Stomach (tissue), 9 donors: ENCODE data around the gene FCHSD2. TPM values are rescaled to one million over a fixed set of nuclear protein-coding genes. Genes with fewer than 3 reads are reported as not detected.
"Not testable (repeated sequence)": the region's sequence is repeated elsewhere in the genome, so short reads cannot be mapped to it uniquely, and the experiment has no call there.

ENCODE experiments used
- DNase-seq, 2 donors: peaks; one replicate each; pipeline versions ENCODE4 v3.0.0 to v3.0.0-alpha.2; 2013 to 2019
- H3K27ac ChIP-seq, 5 donors: fragments of 200-600 bp in 4 of 5; sonication (generic) in 4 of 5; one replicate each; pipeline ENCODE4 v1.5.1; 2013 to 2019; ENCODE audit warnings: mild to moderate bottlenecking in 1 of 5, moderate library complexity in 1 of 5
- H3K27me3 ChIP-seq, 3 donors: fragments of 200-600 bp; sonication (generic); one replicate each; pipeline ENCODE4 v1.5.1; 2017 to 2019; ENCODE audit warnings: mixed run types in 1 of 3
- H3K36me3 ChIP-seq, 4 donors: fragments of 200-600 bp; sonication (generic); 1 replicate in 3 of 4; 2 replicates in 1 of 4; pipeline ENCODE4 v1.5.1; 2016 to 2019
- H3K4me1 ChIP-seq, 4 donors: fragments of 200-600 bp; sonication (generic); one replicate each; pipeline ENCODE4 v1.5.1; 2016 to 2019
- H3K4me3 ChIP-seq, 4 donors: fragments of 200-600 bp; sonication (generic) in 3 of 4; one replicate each; pipeline ENCODE4 v1.5.1; 2016 to 2019; ENCODE audit warnings: mild to moderate bottlenecking in 1 of 4
- H3K9me3 ChIP-seq, 4 donors: fragments of 200-600 bp; sonication (generic); one replicate each; pipeline ENCODE4 v1.5.1; 2016 to 2019
- CTCF ChIP-seq, 7 experiments: fragments of 450-650 bp in 4 of 7; fragments of 200-600 bp in 3 of 7; sonication (generic) in 3 of 7; IDR thresholded peaks; one replicate each; pipeline ENCODE4 v1.5.1; 2016 to 2019; ENCODE audit warnings: antibody characterized with exemption in 7 of 7, control low read depth in 2 of 7, mild to moderate bottlenecking in 1 of 7
- EP300 ChIP-seq: sonication (generic); formaldehyde crosslinking; IDR thresholded peaks from one replicate; pipeline ENCODE4 v1.6.1; 2017; ENCODE audit warnings: antibody characterized with exemption
- POLR2A ChIP-seq, 4 donors: fragments of 450-650 bp; IDR thresholded peaks; one replicate each; pipeline ENCODE4 v1.6.1; 2016; ENCODE audit warnings: antibody characterized with exemption in 4 of 4, control low read depth in 2 of 4, mild to moderate bottlenecking in 1 of 4, moderate library complexity in 1 of 4
- POLR2AphosphoS5 ChIP-seq, 3 donors: sonication (generic); formaldehyde crosslinking; IDR thresholded peaks; one replicate each; pipeline ENCODE4 v1.6.1; 2016; ENCODE audit warnings: antibody characterized with exemption in 3 of 3
- WGBS, 5 donors: extraction: QIAGEN DNeasy Blood & Tissue Kit in 3 of 5; methylation state at CpG; one replicate each; pipeline versions ENCODE4 v1.1.5 to v1.1.7; 2013 to 2018; 5-methylcytosine and 5-hydroxymethylcytosine counted together
- intact Hi-C: fragments of 100-400 bp; cut with DNase I; formaldehyde crosslinking; loops from one replicate; pipeline ENCODE4 v1.15.1; 2023; ENCODE audit warnings: low total_unique reads
- polyA plus RNA-seq, 3 donors: library from polyadenylated mRNA; stranded (reverse); fragments of 200-250 nt; gene quantifications; one replicate each; pipeline ENCODE4 v1.2.3, GENCODE V29; 2013
- total RNA-seq, 5 donors: library from RNA; depleted of rRNA; stranded (reverse); fragments of >200 nt; gene quantifications; one replicate each; pipeline versions ENCODE4 v1.1.0 to v1.2.3, GENCODE V29; 2014 to 2016
- donor health status: healthy with polysubstance abuse.
- donor health status: Bipolar disorder and iron deficiency.
- donor health status: healthy.

FCHSD2 gene
- total and polyA plus RNA-seq, 8 donors, result 5.7 to 64.3 (median 15.9) TPM

- no peaks in the 10 kb centered on the region for H3K27me3 ChIP-seq
- TF ChIP-seq POLR2AphosphoS5 (IDR thresholded peaks at IDR 0.05) (no peak), CTCF (IDR thresholded peaks at IDR 0.05) (no peak), POLR2A (IDR thresholded peaks at IDR 0.05) (no peak), EP300 (no peak)
- intact Hi-C loops, result no loop called here
- no peaks in the 10 kb centered on the region for H3K9me3 ChIP-seq
- H3K4me1 ChIP-seq, result peaks cover 10 to 51% (median 35%) of the 10 kb centered on the region in 4 donors
- WGBS, 5 donors, result 66 to 89% (median 83%) methylated on average over 5 of the region's 5 CpGs
- DNase-seq, result no peak
- H3K36me3 ChIP-seq, result peaks cover 2 to 34% (median 18%) of the 10 kb centered on the region in 4 donors
- no peak overlapping the region for H3K4me3 ChIP-seq
- no peak overlapping the region for H3K27ac ChIP-seq
Measured at GRCh38 chr11:73137262-73137943, 4.7 kb downstream of the FCHSD2 start.

- WGBS, 5 donors, result 91 to 96% (median 94%) methylated on average over 8 of the region's 8 CpGs
- intact Hi-C loops, H3K27ac ChIP-seq, DNase-seq, H3K9me3 ChIP-seq, H3K4me3 ChIP-seq, H3K27me3 ChIP-seq: not testable (repeated sequence)
- peaks cover 2 to 37% (median 24%) of the 10 kb centered on the region in 4 donors for H3K36me3 ChIP-seq
- H3K4me1 ChIP-seq, result peaks cover 10 to 51% (median 34%) of the 10 kb centered on the region in 4 donors
Measured at GRCh38 chr11:73136722-73137121, 5.4 kb downstream of the FCHSD2 start.

DNA sequence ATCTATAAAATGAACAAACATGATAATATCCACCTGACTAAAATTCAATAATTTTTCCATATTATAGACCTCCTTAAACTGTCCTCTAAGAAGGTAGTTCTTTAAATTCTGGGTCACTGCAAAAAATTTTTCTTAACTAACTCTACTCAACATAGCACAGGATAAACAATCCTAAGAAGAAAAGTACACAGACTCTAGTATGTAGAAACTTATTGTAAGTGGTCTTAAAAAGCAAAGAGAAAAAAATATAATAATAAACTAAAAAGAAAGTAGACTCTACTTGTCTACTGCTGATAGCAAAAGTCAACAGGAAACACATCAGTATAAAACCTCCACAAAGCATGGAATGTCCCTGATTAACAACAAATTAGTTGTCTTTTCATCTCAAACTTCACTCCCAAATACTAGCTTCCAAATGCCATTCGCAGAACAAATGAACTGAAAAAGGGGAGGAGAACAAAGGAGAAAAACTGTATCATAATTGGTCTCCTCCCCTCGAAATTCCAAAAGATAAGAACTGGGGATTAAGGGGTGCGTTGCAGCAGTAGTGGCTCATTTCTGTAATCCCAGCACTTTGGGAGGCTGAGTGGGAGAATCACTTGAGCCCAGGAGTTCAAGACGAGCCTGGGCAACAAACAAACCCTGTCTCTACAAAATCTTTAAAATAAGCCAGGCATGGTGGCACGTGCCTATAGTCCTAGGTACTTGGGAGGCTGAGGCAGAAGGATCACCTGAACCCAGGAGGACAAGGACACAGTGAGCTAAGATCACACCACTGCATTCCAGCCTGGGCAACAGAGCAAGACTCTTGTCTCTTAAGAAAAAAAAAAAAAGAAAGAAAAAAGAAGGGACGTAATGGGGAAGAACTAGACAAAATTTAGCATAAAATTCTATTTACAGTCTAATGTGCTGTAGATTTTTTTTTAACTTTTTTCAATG is 6.5 kb downstream of the FCHSD2 start:
- TF ChIP-seq POLR2AphosphoS5 (IDR thresholded peaks at IDR 0.05), result no peak
- no peak for TF ChIP-seq CTCF (IDR thresholded peaks at IDR 0.05)
- TF ChIP-seq POLR2A (IDR thresholded peaks at IDR 0.05), result no peak
- TF ChIP-seq EP300, result no peak
- Histone ChIP-seq H3K36me3 (peaks cover 2 to 37% (median 31%) of the 10 kb centered on the region in 4 donors), H3K4me1 (peaks cover 10 to 51% (median 28%) of the 10 kb centered on the region in 4 donors), H3K9me3 (no peaks in the 10 kb centered on the region), H3K4me3 (no peak overlapping the region), H3K27me3 (no peaks in the 10 kb centered on the region), H3K27ac (no peak overlapping the region)
- DNase-seq, result no peak
- intact Hi-C loops, result no loop called here
- 58 to 74% (median 65%) methylated on average over 6 of the region's 6 CpGs for WGBS, 5 donors

DNA sequence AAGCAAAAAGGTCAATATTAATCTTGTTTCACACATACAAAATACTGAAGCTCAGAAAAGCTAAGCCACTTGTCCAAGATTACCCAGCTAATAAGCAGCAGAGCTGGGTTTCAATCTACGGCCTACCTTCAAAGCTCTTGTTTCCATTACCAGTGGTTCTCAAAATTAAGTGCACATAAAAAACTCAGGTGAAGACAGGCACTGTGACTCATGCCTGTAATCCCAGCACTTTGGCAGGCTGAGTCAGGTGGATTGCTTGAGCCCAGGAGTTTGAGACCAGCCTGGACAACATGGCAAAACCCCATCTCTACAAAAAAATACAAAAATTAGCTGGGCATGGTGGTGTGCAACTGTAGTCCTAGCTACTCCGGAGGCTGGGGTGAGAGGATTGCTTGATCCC is 9.8 kb downstream of the FCHSD2 start:
- H3K4me1 ChIP-seq, result peaks cover 0 to 27% (median 13%) of the 10 kb centered on the region in 4 donors
- DNase-seq, H3K27me3 ChIP-seq, H3K9me3 ChIP-seq, H3K27ac ChIP-seq, H3K4me3 ChIP-seq, intact Hi-C loops: not testable (repeated sequence)
- peaks cover 2 to 66% (median 34%) of the 10 kb centered on the region in 4 donors for H3K36me3 ChIP-seq
- 88 to 97% (median 92%) methylated on average over 2 of the region's 2 CpGs for WGBS, 5 donors

- no peak overlapping the region for H3K4me3 ChIP-seq
- peaks cover 0 to 14% (median 7%) of the 10 kb centered on the region in 4 donors for H3K4me1 ChIP-seq
- H3K9me3 ChIP-seq, result peaks cover 0 to under 1% (median 0%) of the 10 kb centered on the region in 4 donors
- intact Hi-C loops, result no loop called here
- WGBS, 5 donors, result 81 to 96% (median 88%) methylated on average over 1 of the region's 1 CpG
- DNase-seq, result no peak
- H3K27me3 ChIP-seq, result no peaks in the 10 kb centered on the region
- no peak overlapping the region for H3K27ac ChIP-seq
- TF ChIP-seq EP300 (no peak), CTCF (IDR thresholded peaks at IDR 0.05) (no peak), POLR2A (IDR thresholded peaks at IDR 0.05) (no peak), POLR2AphosphoS5 (IDR thresholded peaks at IDR 0.05) (no peak)
- peaks cover 2 to 70% (median 33%) of the 10 kb centered on the region in 4 donors for H3K36me3 ChIP-seq
Measured at GRCh38 chr11:73130181-73130580, 11.9 kb downstream of the FCHSD2 start.
